ENCODE data around the gene JADE2.
A peak's percentile ranks its signal among the peaks of the same experiment; 100 is the strongest.
"Not testable (repeated sequence)": the region's sequence is repeated elsewhere in the genome, so short reads cannot be mapped to it uniquely, and the experiment has no call there.

Gene JADE2

DNA sequence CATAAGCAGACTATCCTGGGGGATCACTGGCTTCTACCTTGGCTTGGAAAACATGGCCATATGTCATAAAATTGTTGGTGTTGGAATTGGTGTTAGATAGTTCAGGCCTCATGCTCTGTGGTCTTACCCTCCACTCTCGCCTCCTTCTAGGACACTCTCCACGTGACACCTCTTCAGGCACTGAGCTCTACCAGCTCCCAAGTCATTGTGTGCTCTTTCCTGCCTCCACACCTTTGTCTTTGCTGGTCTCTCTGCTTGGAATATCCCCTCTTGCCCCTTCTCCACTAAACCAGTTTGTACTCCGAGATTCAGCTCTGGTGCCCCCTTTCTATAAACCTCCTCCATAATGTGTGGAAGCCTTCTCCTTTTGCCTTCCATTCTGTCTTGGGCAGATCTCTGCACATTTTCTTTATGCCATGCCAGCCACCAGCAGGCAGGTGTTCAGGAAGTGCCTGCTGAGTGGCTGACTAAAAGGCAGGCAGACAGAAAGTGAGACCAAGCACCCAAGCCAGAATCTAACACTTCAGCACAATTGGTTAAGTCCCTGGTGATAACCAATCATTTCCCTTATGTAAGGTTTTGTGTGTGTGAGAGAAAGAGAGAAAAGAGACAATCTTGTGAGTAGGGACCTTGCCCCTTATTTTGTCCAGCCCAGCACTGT lies 69.5 kb downstream of the JADE2 start:
- DNase-seq = peak in 1 of 5 donors; percentile 78

DNA sequence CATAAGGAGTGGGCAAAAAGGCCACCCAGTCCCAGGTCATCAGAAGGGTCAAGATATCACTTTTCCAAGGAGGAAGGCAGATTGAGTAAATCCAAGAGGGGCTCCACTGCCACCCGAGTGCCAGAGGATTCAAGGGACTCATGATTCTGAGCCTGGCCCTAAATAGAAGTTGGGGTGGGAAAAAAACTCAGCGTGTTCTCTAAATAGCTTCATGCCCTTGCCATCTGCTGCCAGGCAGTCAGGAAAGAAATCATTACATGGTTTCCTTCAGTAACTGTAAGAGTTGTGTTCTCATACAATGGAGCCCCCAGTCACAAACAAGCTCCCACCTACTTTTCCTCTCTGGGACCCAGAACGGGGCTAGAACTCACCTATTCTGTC lies 70.0 kb downstream of the JADE2 start:
- no peak for DNase-seq

DNA sequence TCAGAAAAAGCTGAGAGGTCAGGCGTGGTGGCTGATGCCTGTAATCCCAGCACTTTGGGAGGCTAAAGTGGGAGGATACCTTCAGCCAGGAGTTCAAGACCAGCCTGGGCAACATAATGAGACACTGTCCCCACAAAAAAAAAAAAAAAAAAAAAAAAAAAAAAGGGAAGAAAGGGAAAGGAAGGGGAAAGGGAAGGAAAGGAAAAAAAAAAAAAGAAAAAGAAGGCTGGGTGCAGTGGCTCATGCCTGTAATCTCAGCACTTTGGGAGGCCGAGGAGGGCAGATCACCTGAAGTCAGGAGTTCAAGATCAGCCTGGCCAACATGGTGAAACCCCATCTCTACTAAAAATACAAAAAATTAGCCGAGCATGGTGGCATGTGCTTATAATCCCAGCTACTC lies 74.3 kb downstream of the JADE2 start:
- not testable (repeated sequence) for DNase-seq

DNA sequence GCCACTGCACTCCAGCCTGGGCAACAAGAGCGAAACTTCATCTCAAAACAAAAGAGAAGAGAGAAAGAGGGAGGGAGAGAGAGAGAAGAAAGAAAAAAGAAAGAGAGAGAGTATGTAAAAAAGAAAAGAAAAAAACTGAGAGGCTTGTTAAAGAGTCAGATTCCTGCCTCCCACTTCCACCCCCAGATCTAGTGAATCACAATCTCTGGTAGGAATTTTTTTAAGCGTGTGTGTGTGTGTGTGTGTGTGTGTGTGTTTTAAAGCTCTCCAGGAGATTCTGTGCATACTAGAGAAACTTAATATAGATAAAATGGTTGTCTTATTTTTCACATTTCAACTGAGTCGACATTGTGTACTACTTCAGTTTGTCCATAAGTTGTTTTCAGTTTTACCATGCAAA lies 75.1 kb downstream of the JADE2 start:
- no peak for DNase-seq

DNA sequence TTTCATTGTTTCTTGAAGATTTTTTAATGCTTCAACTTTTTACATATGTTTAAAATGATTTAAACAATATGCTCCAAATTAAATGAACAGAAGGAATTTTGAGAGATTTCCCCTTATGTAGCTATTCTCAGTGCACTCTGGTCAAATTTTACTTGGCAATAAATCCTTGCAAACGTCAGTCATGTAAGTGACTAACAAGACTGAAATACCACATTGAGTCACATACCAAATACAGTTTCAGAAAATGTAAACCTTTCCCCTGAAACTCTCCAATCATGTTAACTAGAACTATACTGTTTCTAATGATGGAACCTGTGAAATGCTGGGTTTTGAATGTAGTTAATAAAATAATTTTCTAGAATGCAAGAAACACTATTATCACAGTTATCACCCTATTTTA lies 77.6 kb downstream of the JADE2 start:
- peak in 1 of 5 donors; percentile 53 for DNase-seq

DNA sequence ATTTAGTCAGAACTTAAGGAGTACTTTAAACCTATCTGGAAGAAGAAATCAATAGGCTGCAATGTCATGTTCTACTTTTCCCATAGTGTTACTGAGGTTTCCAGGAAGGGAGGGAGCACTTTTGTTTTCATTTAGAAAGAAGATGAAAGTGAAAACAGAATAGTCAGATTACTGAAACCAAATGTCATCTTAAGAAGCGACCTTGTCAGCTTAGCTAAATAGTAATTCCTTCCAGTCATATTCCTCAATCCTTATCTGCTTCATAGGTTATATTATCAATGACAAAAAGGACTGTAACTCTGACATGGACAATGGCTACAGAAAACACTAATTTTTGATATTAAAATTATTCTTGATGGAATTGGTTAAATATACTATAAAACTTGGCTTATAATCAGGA lies 79.4 kb downstream of the JADE2 start:
- peak in 1 of 5 donors; percentile 53 for DNase-seq

DNA sequence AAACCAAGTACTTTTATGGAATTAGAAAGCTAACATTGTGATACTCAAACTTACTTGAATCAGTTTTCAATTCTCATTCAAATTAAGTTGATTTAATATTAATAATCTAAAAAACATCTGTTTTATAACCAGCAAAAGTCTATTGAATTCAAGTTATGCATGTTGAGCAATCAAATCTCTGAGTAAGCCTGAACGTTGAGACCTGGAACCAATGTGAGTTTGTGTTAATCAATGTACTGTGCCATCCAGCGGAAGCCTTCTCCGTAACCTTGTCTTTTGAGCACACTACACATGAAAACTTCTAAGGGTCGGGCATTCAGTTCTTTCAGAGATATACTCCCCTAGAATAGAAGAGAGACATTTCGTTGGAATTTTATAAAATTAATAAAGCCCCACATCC lies 81.3 kb downstream of the JADE2 start:
- DNase-seq = no peak

DNA sequence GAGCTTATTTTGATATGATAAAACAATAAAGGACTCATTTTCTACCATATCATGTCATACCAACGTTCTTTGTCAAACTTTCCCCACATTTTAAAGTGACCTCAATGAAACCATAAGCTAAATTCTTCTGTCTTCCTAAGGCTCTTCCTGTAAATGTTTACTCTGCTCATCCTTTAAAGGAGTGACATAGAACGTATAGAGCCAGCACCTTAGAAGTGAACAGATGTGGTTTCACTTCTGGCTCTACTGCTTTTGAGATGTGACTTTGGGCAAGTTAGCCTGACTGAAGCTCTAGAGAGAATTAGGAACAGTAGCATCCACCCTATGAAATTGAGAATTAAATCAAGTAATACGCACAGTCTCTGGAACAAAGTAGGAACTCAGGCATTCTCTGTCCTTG lies 83.1 kb downstream of the JADE2 start:
- DNase-seq = peak in 1 of 5 donors; percentile 79

DNA sequence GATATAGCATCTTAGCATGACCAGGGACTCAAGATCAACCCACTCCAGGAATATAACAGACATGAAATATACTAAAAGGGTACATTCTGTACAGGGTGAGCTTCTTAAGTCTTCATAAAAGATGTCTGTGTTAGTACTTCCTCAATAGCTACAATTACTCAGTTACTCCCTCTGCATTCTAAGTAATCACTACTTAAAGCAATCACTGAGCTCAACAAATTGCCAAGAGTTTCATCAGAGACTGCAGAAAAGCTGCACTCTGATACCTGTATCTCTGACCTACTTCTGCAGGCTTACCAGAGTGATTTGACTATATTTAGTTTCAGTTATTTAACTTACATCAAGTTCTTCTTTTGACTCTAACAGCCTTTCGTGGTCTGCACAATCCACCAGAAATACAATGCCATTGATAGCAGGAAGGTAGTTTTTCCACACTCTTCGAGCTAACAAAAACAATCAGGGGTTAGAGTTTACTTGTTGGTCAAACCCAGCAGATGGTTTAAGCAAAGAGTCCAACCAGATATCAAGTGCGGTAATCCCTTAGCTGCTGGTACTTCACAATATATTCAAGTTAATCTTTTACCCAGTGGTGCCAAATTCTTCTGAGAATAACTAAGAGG lies 83.9 kb downstream of the JADE2 start:
- DNase-seq = peak in 1 of 5 donors; percentile 88

DNA sequence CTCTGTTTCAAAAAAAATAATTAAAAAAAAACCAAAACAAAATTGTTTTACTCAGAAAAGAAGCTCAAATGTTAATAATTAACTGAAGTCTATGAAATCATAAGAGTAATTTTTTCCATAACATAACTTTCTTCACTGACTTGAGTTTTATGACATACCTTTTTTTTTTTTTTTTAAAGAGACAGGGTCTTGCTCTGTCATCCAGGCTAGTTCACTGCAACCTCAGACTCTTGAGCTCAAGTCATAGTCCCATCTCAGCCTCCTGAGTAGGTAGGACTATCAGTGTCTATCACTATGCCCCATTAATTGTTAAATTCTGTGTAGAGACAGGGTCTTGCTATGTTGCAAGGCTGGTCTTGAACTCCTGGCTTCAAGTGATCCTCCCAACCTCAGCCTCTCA lies 85.3 kb downstream of the JADE2 start:
- no peak for DNase-seq

DNA sequence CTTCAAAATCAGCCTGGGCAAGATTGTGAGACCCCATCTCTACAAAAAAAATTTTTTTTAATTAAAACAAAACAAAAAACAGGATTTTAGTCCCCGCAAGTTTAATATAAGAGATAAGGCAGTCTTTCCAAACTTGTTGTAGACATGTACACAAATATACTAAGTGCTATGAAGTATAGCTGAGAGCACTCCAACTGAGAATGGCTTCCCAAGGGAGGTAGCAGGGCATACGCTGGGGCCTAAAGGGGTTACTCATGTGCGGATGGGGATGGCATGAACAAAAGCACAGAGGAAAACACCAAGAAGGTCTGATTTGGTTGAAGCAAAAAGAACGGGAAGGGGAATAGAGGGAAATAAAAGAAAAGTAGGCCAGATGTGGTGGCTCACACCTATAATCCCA lies 86.0 kb downstream of the JADE2 start:
- no peak for DNase-seq

DNA sequence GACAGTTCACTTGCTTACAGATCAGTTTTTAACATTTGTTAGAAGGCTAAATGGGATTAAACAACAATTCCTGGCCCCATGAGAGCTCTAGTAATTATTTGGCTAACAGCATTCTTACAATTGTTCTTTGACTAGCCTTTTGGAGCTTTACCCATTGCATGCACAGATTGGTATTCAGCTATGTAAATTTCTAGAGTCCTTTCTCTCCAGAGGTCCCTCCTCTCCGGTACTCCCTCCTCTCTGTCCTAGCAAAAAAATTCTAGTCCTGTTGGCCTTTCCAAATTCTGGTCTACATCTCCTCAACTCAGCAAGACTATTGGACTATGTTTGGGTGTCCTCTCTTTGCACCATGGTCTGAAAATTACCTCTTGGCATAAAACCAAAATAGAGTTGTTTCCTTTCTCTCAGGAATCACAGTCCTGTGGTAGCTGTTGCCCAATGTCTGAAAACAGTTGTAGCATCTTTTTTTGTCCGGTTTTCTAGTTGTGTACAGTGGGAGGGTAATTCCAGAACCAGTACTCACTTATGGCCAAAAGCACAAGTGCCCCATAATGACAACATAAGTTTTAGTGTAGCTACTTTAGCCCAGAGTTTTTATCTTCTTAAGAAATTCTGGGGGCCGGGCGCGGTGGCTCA lies 89.1 kb downstream of the JADE2 start:
- DNase-seq = no peak

DNA sequence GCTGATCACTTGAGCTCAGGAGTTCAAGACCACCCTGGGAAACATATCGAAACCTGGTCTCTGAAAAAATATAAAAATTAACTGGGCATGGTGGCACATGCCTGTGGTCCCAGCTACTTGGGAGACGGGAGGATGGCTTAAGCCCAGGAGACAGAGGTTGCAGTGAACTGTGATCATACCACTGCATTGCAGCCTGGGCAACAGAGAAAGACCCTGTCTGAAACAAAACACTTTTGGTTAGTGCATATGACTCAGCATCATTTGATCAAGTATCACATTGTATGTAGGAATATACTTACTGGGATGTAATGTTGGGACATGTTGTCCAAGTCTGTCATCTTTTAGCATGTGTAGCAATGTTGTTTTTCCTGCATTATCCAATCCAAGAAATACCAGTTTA lies 95.2 kb downstream of the JADE2 start:
- no peak for DNase-seq

DNA sequence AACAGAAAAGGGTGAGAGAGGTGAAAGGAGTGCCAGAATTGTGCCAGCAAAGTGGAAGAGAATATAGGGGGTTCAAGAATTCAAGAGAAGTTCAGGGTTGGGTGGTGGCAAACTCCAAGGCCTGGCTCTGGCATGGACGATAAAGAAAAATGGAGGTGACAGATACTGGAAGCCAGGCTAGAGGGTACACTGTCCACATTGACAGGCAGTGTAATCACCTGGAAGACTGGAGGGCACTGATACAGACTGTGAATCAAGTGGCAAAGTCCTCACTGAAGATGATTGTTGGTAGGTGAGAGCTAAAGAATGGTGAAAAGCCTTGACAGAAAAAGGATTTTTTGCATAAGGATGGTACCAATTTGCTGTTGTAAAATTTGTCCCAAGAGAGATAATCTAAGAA lies 100.1 kb downstream of the JADE2 start:
- no peak for DNase-seq

DNA sequence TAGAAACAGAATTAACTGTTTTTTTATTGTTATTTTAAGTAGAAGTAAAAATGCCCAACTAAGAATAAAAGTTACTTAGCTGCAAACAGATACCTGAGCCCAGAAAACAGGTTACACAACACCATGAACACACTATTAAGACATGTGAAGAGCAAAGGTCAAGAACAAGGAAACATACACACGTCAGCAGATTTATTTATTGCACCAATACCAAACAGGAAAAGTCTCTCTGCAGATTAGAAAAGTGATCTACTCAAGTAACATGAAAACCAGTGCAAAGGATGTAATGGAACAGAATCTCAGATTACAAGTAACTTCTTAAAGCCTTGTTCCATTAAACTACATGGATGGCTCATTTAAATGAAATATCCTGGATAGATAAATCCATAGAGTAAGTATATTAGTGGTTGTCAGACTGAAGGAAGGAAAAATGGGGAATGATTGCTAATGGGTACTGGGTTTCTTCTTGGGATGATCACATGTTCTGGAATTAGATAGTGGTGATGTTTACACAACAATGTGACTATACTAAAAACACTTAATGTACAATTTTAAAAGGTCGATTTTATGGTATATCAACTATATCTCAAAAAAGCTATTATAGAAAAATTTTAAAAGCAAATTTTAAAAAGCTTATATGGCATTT lies 101.0 kb downstream of the JADE2 start:
- no peak for DNase-seq

Measured in T-helper 1 cell (primary cell).